ENCODE data around the gene PON3.
A peak's percentile ranks its signal among the peaks of the same experiment; 100 is the strongest.

The PON3 gene

GRCh38 chr7:95396136-95397032 is at the start of gene PON3:
Gene PON3 (minus strand): TSS chr7:95396375. CDS start chr7:95396350, 25 bp downstream.
- DNase-seq (ENCODE audit: low read depth in 2 of 2), result no peak

GRCh38 chr7:95444796-95445195 is 48.6 kb upstream of the PON3 start:
- DNase-seq (ENCODE audit: low read depth in 2 of 2), result no peak

- DNase-seq (ENCODE audit: low read depth in 2 of 2), result no peak
Measured at GRCh38 chr7:95441042-95441823, 45.1 kb upstream of the PON3 start.

- DNase-seq (ENCODE audit: low read depth in 2 of 2), result no peak
Measured at GRCh38 chr7:95440394-95441038, 44.3 kb upstream of the PON3 start.

- DNase-seq (ENCODE audit: low read depth in 2 of 2), result no peak
Measured at GRCh38 chr7:95436407-95436806, 40.2 kb upstream of the PON3 start.

- DNase-seq (ENCODE audit: low read depth in 2 of 2), result no peak
Measured at GRCh38 chr7:95435422-95435780, 39.2 kb upstream of the PON3 start.

- DNase-seq (ENCODE audit: low read depth in 2 of 2), result peak; percentile 53 to 61
Measured at GRCh38 chr7:95434557-95435421, 38.6 kb upstream of the PON3 start, which contains the start of gene PON2. Gene PON2 (minus strand): TSS chr7:95435028. CDS start chr7:95434951, 77 bp downstream.

- DNase-seq (ENCODE audit: low read depth in 2 of 2), result no peak
Measured at GRCh38 chr7:95433952-95434556, 37.9 kb upstream of the PON3 start.

GRCh38 chr7:95433129-95433528 is 37.0 kb upstream of the PON3 start:
- DNase-seq (ENCODE audit: low read depth in 2 of 2), result no peak

GRCh38 chr7:95432606-95433005 is 36.4 kb upstream of the PON3 start:
- DNase-seq (ENCODE audit: low read depth in 2 of 2), result no peak

GRCh38 chr7:95430864-95431263 is 34.7 kb upstream of the PON3 start:
- no peak for DNase-seq (ENCODE audit: low read depth in 2 of 2)

- no peak for DNase-seq (ENCODE audit: low read depth in 2 of 2)
Measured at GRCh38 chr7:95429241-95429990, 33.2 kb upstream of the PON3 start.

GRCh38 chr7:95427914-95428516 is 31.8 kb upstream of the PON3 start:
- DNase-seq (ENCODE audit: low read depth in 2 of 2), result no peak

GRCh38 chr7:95427166-95427565 is 31.0 kb upstream of the PON3 start:
- no peak for DNase-seq (ENCODE audit: low read depth in 2 of 2)

- no peak for DNase-seq (ENCODE audit: low read depth in 2 of 2)
Measured at GRCh38 chr7:95425694-95426093, 29.5 kb upstream of the PON3 start.

GRCh38 chr7:95424716-95425115 is 28.5 kb upstream of the PON3 start:
- DNase-seq (ENCODE audit: low read depth in 2 of 2), result no peak

- DNase-seq (ENCODE audit: low read depth in 2 of 2), result no peak
Measured at GRCh38 chr7:95421847-95422444, 25.8 kb upstream of the PON3 start.

GRCh38 chr7:95421000-95421846 is 25.0 kb upstream of the PON3 start:
- no peak for DNase-seq (ENCODE audit: low read depth in 2 of 2)

Measured in fibroblast of skin of left quadriceps (primary cell).